Kidney (tissue), 14 donors: Measurements from ENCODE around the gene ATP6V1A. TPM values are rescaled to one million over a fixed set of nuclear protein-coding genes. Genes with fewer than 3 reads are reported as not detected.

Experiments
- DNase-seq, 5 donors: peaks; one replicate each; pipeline ENCODE4 v3.0.0-alpha.2; 2013 to 2020
- FAIRE-seq: peaks from 2 replicates; lab custom pipeline; 2012; peaks lifted over from hg19 to GRCh38; lab: Jason Lieb, UNC
- H3K27ac ChIP-seq, 2 donors: one replicate each; pipeline ENCODE4 v1.7.0; 2013; ENCODE audit warnings: low read depth in 2 of 2, low read length in 2 of 2, inconsistent platforms in 1 of 2
- H3K27me3 ChIP-seq: one replicate; pipeline ENCODE4 v1.7.1; 2013; ENCODE audit warnings: low read length, inconsistent platforms; ENCODE audit not compliant: control insufficient read depth, insufficient read depth
- H3K36me3 ChIP-seq, 3 donors: one replicate each; pipeline versions ENCODE4 v1.7.0 to v1.7.1; 2013; ENCODE audit warnings: low read length in 3 of 3, control low read depth in 1 of 3, inconsistent platforms in 1 of 3; ENCODE audit not compliant: insufficient read depth in 3 of 3, control insufficient read depth in 2 of 3
- H3K4me1 ChIP-seq, 3 donors: one replicate each; pipeline versions ENCODE4 v1.7.0 to v1.7.1; 2013; ENCODE audit warnings: low read length in 3 of 3, inconsistent platforms in 1 of 3, low read depth in 1 of 3; ENCODE audit not compliant: control insufficient read depth in 2 of 3, insufficient read depth in 2 of 3
- H3K4me3 ChIP-seq, 3 donors: one replicate each; pipeline versions ENCODE4 v1.7.0 to v1.8.1; 2013; ENCODE audit warnings: low read length in 3 of 3, control low read depth in 1 of 3, inconsistent platforms in 1 of 3
- H3K9ac ChIP-seq, 3 donors: one replicate each; pipeline versions ENCODE4 v1.7.0 to v1.7.1; 2013; ENCODE audit warnings: low read length in 3 of 3, control low read depth in 1 of 3, inconsistent platforms in 1 of 3
- H3K9me3 ChIP-seq, 3 donors: one replicate each; pipeline versions ENCODE4 v1.7.0 to v1.7.1; 2013; ENCODE audit warnings: low read length in 3 of 3, control low read depth in 1 of 3, inconsistent platforms in 1 of 3; ENCODE audit not compliant: control insufficient read depth in 2 of 3, insufficient read depth in 1 of 3
- CTCF ChIP-seq: IDR thresholded peaks from 3 replicates; pipeline ENCODE4 v1.5.1; 2012; ENCODE audit warnings: mild to moderate bottlenecking, moderate library complexity, borderline replicate concordance; ENCODE audit not compliant: insufficient read depth; ENCODE audit errors: extremely low read depth
- intact Hi-C: fragments of 100-400 bp; cut with DNase I; formaldehyde crosslinking; loops from one replicate; pipeline ENCODE4 v1.11.1; 2022
- polyA plus RNA-seq: library from polyadenylated mRNA; stranded (reverse); fragments of 350-450 nt; fragmentation: Illumina TruSeq; extraction: RNeasy Lipid Tissue Mini Kit (QIAGEN cat#74804); gene quantifications from one replicate; pipeline ENCODE4 v1.2.3, GENCODE V29; 2014; ENCODE audit warnings: low read depth, low replicate concordance; ENCODE audit not compliant: insufficient read depth
- total RNA-seq: library from RNA; stranded (reverse); fragmentation: NEBNext Ultra II Directional; extraction: Animal tissue kit (Norgen Biotek cat#: 25700); gene quantifications from one replicate; pipeline ENCODE4 v1.2.1, GENCODE V29; 2021
- donor health status: control.
- donor health status: control.
- donor health status: control.
- donor health status: control.
- donor health status: control.
- donor health status: DM: yes; HTN: yes; CAD: no.
- donor health status: Normal renal cell carcinoma (clear cell type).

Gene ATP6V1A
- total and polyA plus RNA-seq, 2 donors from 2014 or later: 87.1 to 172 TPM

- H3K4me3 ChIP-seq: no peak overlapping the region
- TF ChIP-seq CTCF: peak; percentile 15
- H3K27me3 ChIP-seq: no peaks in the 10 kb centered on the region
- H3K4me1 ChIP-seq: peaks cover 0 to 16% (median 2%) of the 10 kb centered on the region in 3 donors
- FAIRE-seq (peak; percentile 38), DNase-seq (peak in 1 of 5 donors; percentile 27)
- no peaks in the 10 kb centered on the region for H3K36me3 ChIP-seq
- no peak overlapping the region for H3K9ac ChIP-seq
- peak overlapping the region in 1 of 2 donors; percentile 63 for H3K27ac ChIP-seq
- no peaks in the 10 kb centered on the region for H3K9me3 ChIP-seq
- intact Hi-C loops: no loop called here
These were observed 22.7 kb downstream of the ATP6V1A start for GRCh38 chr3:113769551-113769950.

- Histone ChIP-seq H3K4me3 (no peak overlapping the region), H3K9me3 (no peaks in the 10 kb centered on the region), H3K36me3 (no peaks in the 10 kb centered on the region), H3K4me1 (peaks cover 0 to 16% (median 8%) of the 10 kb centered on the region in 3 donors), H3K27ac (no peak overlapping the region), H3K9ac (no peak overlapping the region), H3K27me3 (no peaks in the 10 kb centered on the region)
- no peak for TF ChIP-seq CTCF
- FAIRE-seq (no peak), DNase-seq (no peak)
- intact Hi-C loops: no loop called here
These were observed 25.2 kb downstream of the ATP6V1A start for GRCh38 chr3:113771993-113772392.

GRCh38 chr3:113773381-113773780 is 26.5 kb downstream of the ATP6V1A start:
- Histone ChIP-seq H3K9me3 (no peaks in the 10 kb centered on the region), H3K36me3 (no peaks in the 10 kb centered on the region), H3K9ac (no peak overlapping the region), H3K4me3 (no peak overlapping the region), H3K27ac (no peak overlapping the region), H3K4me1 (peaks cover 0 to 16% (median 14%) of the 10 kb centered on the region in 3 donors), H3K27me3 (no peaks in the 10 kb centered on the region)
- no peak for DNase-seq
- intact Hi-C loops: no loop called here
- no peak for FAIRE-seq
- TF ChIP-seq CTCF: no peak

- Histone ChIP-seq H3K36me3 (peaks cover 0 to 5% (median 0%) of the 10 kb centered on the region in 3 donors), H3K4me3 (no peak overlapping the region), H3K27me3 (no peaks in the 10 kb centered on the region), H3K4me1 (peaks cover 0 to 14% (median 5%) of the 10 kb centered on the region in 3 donors), H3K27ac (peak overlapping the region in 1 of 2 donors; percentile 1), H3K9ac (no peak overlapping the region), H3K9me3 (no peaks in the 10 kb centered on the region)
- no peak for FAIRE-seq
- intact Hi-C loops: no loop called here
- no peak for TF ChIP-seq CTCF
- no peak for DNase-seq
These were observed 28.7 kb downstream of the ATP6V1A start for GRCh38 chr3:113775516-113775915.
